HepG2 (cell line): ENCODE measurements around the gene RAB14. TPM values are rescaled to one million over a fixed set of nuclear protein-coding genes. Genes with fewer than 3 reads are reported as not detected.

Experiments used
- ARID5B ChIP-seq: IDR thresholded peaks from 2 replicates; pipeline ENCODE4 v1.4.0; 2020; ENCODE audit warnings: mild to moderate bottlenecking, missing genetic modification reagents
- ATF2 ChIP-seq: sonication (generic); formaldehyde crosslinking; IDR thresholded peaks from 2 replicates; pipeline ENCODE4 v1.4.0; 2020; ENCODE audit warnings: missing genetic modification reagents
- FOXA3 ChIP-seq: IDR thresholded peaks from 2 replicates; pipeline ENCODE4 v1.6.1; 2016; ENCODE audit warnings: missing genetic modification reagents, missing compliant biosample characterization
- HDAC1 ChIP-seq: sonication (generic); formaldehyde crosslinking; IDR thresholded peaks from 2 replicates; pipeline ENCODE4 v1.5.1; 2020; ENCODE audit warnings: mild to moderate bottlenecking, missing genetic modification reagents
- HMG20A ChIP-seq: IDR thresholded peaks from 2 replicates; pipeline ENCODE4 v1.6.1; 2016; ENCODE audit warnings: borderline replicate concordance
- ISL2 ChIP-seq: sonication (generic); formaldehyde crosslinking; IDR thresholded peaks from 2 replicates; pipeline ENCODE4 v1.5.0; 2020; ENCODE audit warnings: missing genetic modification reagents
- PRDM10 ChIP-seq: sonication (generic); formaldehyde crosslinking; IDR thresholded peaks from 2 replicates; pipeline ENCODE4 v1.4.0; 2020; ENCODE audit warnings: low read depth, missing genetic modification reagents
- SOX5 ChIP-seq: IDR thresholded peaks from 2 replicates; pipeline ENCODE4 v1.6.1; 2016; ENCODE audit warnings: borderline replicate concordance
- polyA plus RNA-seq, 8 experiments: library from polyadenylated mRNA; depleted of rRNA in 3 of 8; stranded (reverse) in 7 of 8; unstranded in 1 of 8; fragments of >200 nt; fragmentation: Illumina TruSeq in 4 of 8; extraction: Trizol in 4 of 8; gene quantifications; 2 replicates each; pipeline versions ENCODE4 v1.2.1 to v1.2.3, GENCODE V29; 2011 to 2016; ENCODE audit warnings: low read depth in 4 of 8, missing spikeins in 1 of 8, mixed read lengths in 1 of 8; ENCODE audit not compliant: insufficient read depth in 1 of 8
- total RNA-seq, 5 experiments: library from RNA; depleted of rRNA; stranded (reverse); fragments of >200 nt; fragmentation: Illumina TruSeq; extraction: Trizol; gene quantifications; 2 replicates each; pipeline ENCODE4 v1.2.3, GENCODE V29; 2016; ENCODE audit warnings: low read depth in 1 of 5

RAB14 gene
- total and polyA plus RNA-seq, 2 of the 13 experiments (the other 11 are each of a cell fraction or from before 2014, with no cell fraction given) = 17.4 to 19.3 TPM

- TF ChIP-seq ARID5B (CRISPR knock-in tag) (peak; percentile 91), HMG20A (peak; percentile 69; the same call in 1 of the 2 replicates), ATF2 (peak; percentile 27; the same call in 1 of the 2 replicates), SOX5 (peak; percentile 78; the same call in 1 of the 2 replicates), HDAC1 (CRISPR knock-in tag) (peak; percentile 58; the same call in 1 of the 2 replicates), ISL2 (peak; percentile 48; the same call in 1 of the 2 replicates), PRDM10 (peak; percentile 56; the same call in 1 of the 2 replicates), FOXA3 (peak; percentile 92)
- TF ChIP-seq, all 625 proteins: peak for 64; not testable (repeated sequence) for 561
Observed at GRCh38 chr9:121179373-121179721, 22.3 kb downstream of the RAB14 start (continued).
